Stimulated activated CD4-positive, alpha-beta T cell treated with anti-CD3 and anti-CD28 coated beads, TNF-alpha, amount 100 ng/mL, for 24 hours (primary cell): ENCODE results near the gene NELFCD.
A peak's percentile ranks its signal among the peaks of the same experiment; 100 is the strongest.

Experiments used
- DNase-seq, 3 experiments: peaks; one replicate each; pipeline ENCODE4 v3.0.0-alpha.2; 2020; ENCODE audit warnings: low read depth in 3 of 3

The NELFCD gene

GRCh38 chr20:58994390-58995159 is 13.5 kb downstream of the NELFCD start:
- DNase-seq = no peak

GRCh38 chr20:58995461-58996225 is 14.6 kb downstream of the NELFCD start:
- no peak for DNase-seq

- no peak for DNase-seq
Observed at GRCh38 chr20:58996226-58996611, 15.2 kb downstream of the NELFCD start.

GRCh38 chr20:58997141-58997770 is 16.2 kb downstream of the NELFCD start:
- no peak for DNase-seq

- no peak for DNase-seq
Observed at GRCh38 chr20:58998656-58999055, 17.6 kb downstream of the NELFCD start.

- no peak for DNase-seq
Observed at GRCh38 chr20:59000326-59000725, 19.3 kb downstream of the NELFCD start.

GRCh38 chr20:59001068-59001448 is 20.0 kb downstream of the NELFCD start:
- DNase-seq = no peak

GRCh38 chr20:59001449-59002171 is 20.6 kb downstream of the NELFCD start:
- no peak for DNase-seq

- DNase-seq = no peak
Observed at GRCh38 chr20:59002388-59002787, 21.3 kb downstream of the NELFCD start.

GRCh38 chr20:59002874-59003399 is 21.9 kb downstream of the NELFCD start:
- DNase-seq = no peak

- DNase-seq = no peak
Observed at GRCh38 chr20:59003836-59004492, 22.9 kb downstream of the NELFCD start.

- peak in 1 of 3 experiments; percentile 42 for DNase-seq
Observed at GRCh38 chr20:59004493-59004762, 23.4 kb downstream of the NELFCD start.

GRCh38 chr20:59004763-59005522 is 23.9 kb downstream of the NELFCD start:
- no peak for DNase-seq

GRCh38 chr20:59005523-59006166 is 24.6 kb downstream of the NELFCD start:
- DNase-seq = no peak

GRCh38 chr20:59006167-59006863 is 25.3 kb downstream of the NELFCD start:
- no peak for DNase-seq

- DNase-seq = peak in 1 of 3 experiments; percentile 51
Observed at GRCh38 chr20:59006864-59007664, 26.0 kb downstream of the NELFCD start, which contains the start of gene CTSZ. Gene CTSZ (minus strand): TSS chr20:59007254. CDS start chr20:59007128, 126 bp downstream.

GRCh38 chr20:59007665-59008511 is 26.8 kb downstream of the NELFCD start:
- DNase-seq = no peak
